Measurements from ENCODE around the gene LRRC2.
"Not testable (repeated sequence)": the region's sequence is repeated elsewhere in the genome, so short reads cannot be mapped to it uniquely, and the experiment has no call there.

Gene LRRC2

GRCh38 chr3:46558184-46559043 is 7.7 kb downstream of the LRRC2 start:
- peak; percentile 32 to 57 (median 49) for DNase-seq (ENCODE audit: low read depth in 3 of 3, low spot score in 1 of 3)

- DNase-seq (ENCODE audit: low read depth in 3 of 3, low spot score in 1 of 3): no peak
These were observed 8.3 kb downstream of the LRRC2 start for GRCh38 chr3:46557814-46558183.

GRCh38 chr3:46553154-46553553 is 12.9 kb downstream of the LRRC2 start:
- DNase-seq (ENCODE audit: low read depth in 3 of 3, low spot score in 1 of 3): no peak

GRCh38 chr3:46552538-46552937 is 13.6 kb downstream of the LRRC2 start:
- no peak for DNase-seq (ENCODE audit: low read depth in 3 of 3, low spot score in 1 of 3)

GRCh38 chr3:46551615-46552014 is 14.5 kb downstream of the LRRC2 start:
- no peak for DNase-seq (ENCODE audit: low read depth in 3 of 3, low spot score in 1 of 3)

GRCh38 chr3:46549989-46550388 is 16.1 kb downstream of the LRRC2 start:
- DNase-seq (ENCODE audit: low read depth in 3 of 3, low spot score in 1 of 3): no peak

GRCh38 chr3:46549408-46549904 is 16.6 kb downstream of the LRRC2 start:
- no peak for DNase-seq (ENCODE audit: low read depth in 3 of 3, low spot score in 1 of 3)

- not testable (repeated sequence) for DNase-seq (ENCODE audit: low read depth in 3 of 3, low spot score in 1 of 3)
These were observed 17.5 kb downstream of the LRRC2 start for GRCh38 chr3:46548611-46549010.

GRCh38 chr3:46546896-46547440 is 19.1 kb downstream of the LRRC2 start:
- no peak for DNase-seq (ENCODE audit: low read depth in 3 of 3, low spot score in 1 of 3)

GRCh38 chr3:46545818-46546630 is 20.1 kb downstream of the LRRC2 start:
- DNase-seq (ENCODE audit: low read depth in 3 of 3, low spot score in 1 of 3): no peak

GRCh38 chr3:46544771-46545503 is 21.2 kb downstream of the LRRC2 start:
- DNase-seq (ENCODE audit: low read depth in 3 of 3, low spot score in 1 of 3): no peak

- DNase-seq (ENCODE audit: low read depth in 3 of 3, low spot score in 1 of 3): no peak
These were observed 23.3 kb downstream of the LRRC2 start for GRCh38 chr3:46542801-46543201.

GRCh38 chr3:46542344-46542743 is 23.8 kb downstream of the LRRC2 start:
- DNase-seq (ENCODE audit: low read depth in 3 of 3, low spot score in 1 of 3): no peak

- DNase-seq (ENCODE audit: low read depth in 3 of 3, low spot score in 1 of 3): no peak
These were observed 24.3 kb downstream of the LRRC2 start for GRCh38 chr3:46541835-46542234.

GRCh38 chr3:46540550-46540949 is 25.6 kb downstream of the LRRC2 start:
- DNase-seq (ENCODE audit: low read depth in 3 of 3, low spot score in 1 of 3): no peak

- DNase-seq (ENCODE audit: low read depth in 3 of 3, low spot score in 1 of 3): no peak
These were observed 26.6 kb downstream of the LRRC2 start for GRCh38 chr3:46539443-46540005.

GRCh38 chr3:46538803-46539442 is 27.2 kb downstream of the LRRC2 start:
- peak; percentile 37 to 82 (median 70) for DNase-seq (ENCODE audit: low read depth in 3 of 3, low spot score in 1 of 3)

- not testable (repeated sequence) for DNase-seq (ENCODE audit: low read depth in 3 of 3, low spot score in 1 of 3)
These were observed 27.7 kb downstream of the LRRC2 start for GRCh38 chr3:46538425-46538802.

- no peak for DNase-seq (ENCODE audit: low read depth in 3 of 3, low spot score in 1 of 3)
These were observed 28.3 kb downstream of the LRRC2 start for GRCh38 chr3:46537779-46538178.

- no peak for DNase-seq (ENCODE audit: low read depth in 3 of 3, low spot score in 1 of 3)
These were observed 28.8 kb downstream of the LRRC2 start for GRCh38 chr3:46537316-46537715.

Measured in stimulated activated CD4-positive, alpha-beta T cell treated with anti-CD3 and anti-CD28 coated beads, TNF-alpha, amount 100 ng/mL, for 1 hour (primary cell).